Measurements from ENCODE around the gene DNAJC11.

DNA sequence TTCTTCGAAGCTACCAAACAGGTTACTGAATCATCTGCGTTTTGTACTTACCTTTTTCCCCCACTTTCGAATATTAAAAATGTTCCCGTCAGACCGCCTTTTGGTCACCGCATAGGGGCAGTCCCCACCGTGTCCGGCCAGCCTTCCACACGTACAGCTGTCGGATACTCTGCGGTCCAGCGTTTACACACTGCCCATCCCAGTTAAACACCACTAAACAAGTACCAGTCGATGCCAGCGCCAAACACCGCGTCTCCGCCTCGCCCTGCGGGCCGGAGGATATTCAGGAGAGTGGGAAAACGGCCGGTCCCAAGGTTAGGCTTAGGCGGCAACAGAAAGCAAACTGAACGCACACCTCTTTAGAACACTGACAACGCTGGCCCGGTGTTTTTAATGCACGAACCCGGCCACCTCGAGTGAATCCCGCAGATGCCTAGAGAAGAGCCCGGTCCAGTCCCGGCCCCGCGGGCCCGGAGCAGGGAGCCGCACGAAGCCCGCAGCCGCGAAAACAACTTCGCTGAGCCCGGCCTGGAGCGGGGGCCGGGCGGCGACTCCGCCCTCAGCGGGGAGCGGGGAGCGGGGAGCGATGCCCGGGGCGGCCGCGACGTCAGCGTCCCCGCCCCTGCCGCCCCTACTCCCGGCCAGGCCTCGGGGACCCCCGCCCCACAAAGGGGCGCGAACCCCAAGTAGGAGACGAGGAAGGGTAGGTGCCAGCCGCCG is 88.8 kb downstream of the DNAJC11 start:
- TF ChIP-seq, protein P1, sequence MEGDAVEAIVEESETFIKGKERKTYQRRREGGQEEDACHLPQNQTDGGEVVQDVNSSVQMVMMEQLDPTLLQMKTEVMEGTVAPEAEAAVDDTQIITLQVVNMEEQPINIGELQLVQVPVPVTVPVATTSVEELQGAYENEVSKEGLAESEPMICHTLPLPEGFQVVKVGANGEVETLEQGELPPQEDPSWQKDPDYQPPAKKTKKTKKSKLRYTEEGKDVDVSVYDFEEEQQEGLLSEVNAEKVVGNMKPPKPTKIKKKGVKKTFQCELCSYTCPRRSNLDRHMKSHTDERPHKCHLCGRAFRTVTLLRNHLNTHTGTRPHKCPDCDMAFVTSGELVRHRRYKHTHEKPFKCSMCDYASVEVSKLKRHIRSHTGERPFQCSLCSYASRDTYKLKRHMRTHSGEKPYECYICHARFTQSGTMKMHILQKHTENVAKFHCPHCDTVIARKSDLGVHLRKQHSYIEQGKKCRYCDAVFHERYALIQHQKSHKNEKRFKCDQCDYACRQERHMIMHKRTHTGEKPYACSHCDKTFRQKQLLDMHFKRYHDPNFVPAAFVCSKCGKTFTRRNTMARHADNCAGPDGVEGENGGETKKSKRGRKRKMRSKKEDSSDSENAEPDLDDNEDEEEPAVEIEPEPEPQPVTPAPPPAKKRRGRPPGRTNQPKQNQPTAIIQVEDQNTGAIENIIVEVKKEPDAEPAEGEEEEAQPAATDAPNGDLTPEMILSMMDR (IDR thresholded peaks at IDR 0.05 in 8 of 11, conservative IDR thresholded peaks at IDR 0.05 in 3 of 11) = peak in 1 of 11 experiments; percentile 11
- TF ChIP-seq POLR2A (IDR thresholded peaks at IDR 0.05) (no peak), POLR2AphosphoS5 (IDR thresholded peaks at IDR 0.05) (peak in 1 of 3 donors; percentile 52)
